ENCODE data around the gene ZNF302. TPM values are rescaled to one million over a fixed set of nuclear protein-coding genes. Genes with fewer than 3 reads are reported as not detected.

ZNF302 gene
- polyA plus RNA-seq, 1 donor from 2014 or later, result 107 TPM

GRCh38 chr19:34644991-34645461 is 32.5 kb upstream of the ZNF302 start:
- Histone ChIP-seq H3K9ac (ENCODE audit: low read length) (no peak overlapping the region), H3K27me3 (ENCODE audit: insufficient read depth, low read depth, low read length) (no peaks in the 10 kb centered on the region), H3K9me2 (ENCODE audit: insufficient read depth, low read length) (no peaks in the 10 kb centered on the region), H3K27ac (ENCODE audit: low read length) (no peak overlapping the region), H3K36me3 (ENCODE audit: insufficient read depth, low read length) (no peaks in the 10 kb centered on the region), H3K79me2 (replicated peaks; ENCODE audit: insufficient read depth, low read length) (no peaks in the 10 kb centered on the region), H4K20me1 (ENCODE audit: insufficient read depth) (no peaks in the 10 kb centered on the region), H2AFZ (ENCODE audit: low read depth, low read length) (no peak overlapping the region), H3F3A (ENCODE audit: insufficient read depth, low read length, poor library complexity, severe bottlenecking) (no peaks in the 10 kb centered on the region), H3K4me2 (ENCODE audit: low read length) (no peak overlapping the region), H3K9me3 (ENCODE audit: low read length) (no peaks in the 10 kb centered on the region), H3K4me3 (ENCODE audit: low read length) (no peak overlapping the region)
- TF ChIP-seq CTCF (IDR thresholded peaks at IDR 0.05; ENCODE audit: poor library complexity, severe bottlenecking), result no peak
- TF ChIP-seq POLR2AphosphoS5 (IDR thresholded peaks at IDR 0.05), result no peak
- no peak for TF ChIP-seq RAD21 (conservative IDR thresholded peaks at IDR 0.05)
- TF ChIP-seq EZH2 (IDR thresholded peaks at IDR 0.05; ENCODE audit: borderline replicate concordance, insufficient read depth, low read length, poor library complexity, severe bottlenecking), result no peak
- TF ChIP-seq REST (IDR thresholded peaks at IDR 0.05; ENCODE audit: borderline replicate concordance), result no peak
- no peak for TF ChIP-seq TAF1 (IDR thresholded peaks at IDR 0.05; ENCODE audit: low read depth)
- no peak for TF ChIP-seq EP300 (conservative IDR thresholded peaks at IDR 0.05; ENCODE audit: poor library complexity, severe bottlenecking)
- no peak for TF ChIP-seq MXI1 (conservative IDR thresholded peaks at IDR 0.05; ENCODE audit: poor library complexity, severe bottlenecking)
- no peak for TF ChIP-seq SMC3 (conservative IDR thresholded peaks at IDR 0.05; ENCODE audit: poor library complexity)

- Histone ChIP-seq H3K27ac (ENCODE audit: low read length) (no peak overlapping the region), H3K4me3 (ENCODE audit: low read length) (no peak overlapping the region), H3K27me3 (ENCODE audit: insufficient read depth, low read depth, low read length) (no peaks in the 10 kb centered on the region), H3K9me3 (ENCODE audit: low read length) (no peaks in the 10 kb centered on the region), H3F3A (ENCODE audit: insufficient read depth, low read length, poor library complexity, severe bottlenecking) (no peaks in the 10 kb centered on the region), H3K36me3 (ENCODE audit: insufficient read depth, low read length) (no peaks in the 10 kb centered on the region), H3K4me2 (ENCODE audit: low read length) (no peak overlapping the region), H4K20me1 (ENCODE audit: insufficient read depth) (no peaks in the 10 kb centered on the region), H2AFZ (ENCODE audit: low read depth, low read length) (no peak overlapping the region), H3K79me2 (replicated peaks; ENCODE audit: insufficient read depth, low read length) (no peaks in the 10 kb centered on the region), H3K9ac (ENCODE audit: low read length) (no peak overlapping the region), H3K9me2 (ENCODE audit: insufficient read depth, low read length) (no peaks in the 10 kb centered on the region)
- TF ChIP-seq TAF1 (IDR thresholded peaks at IDR 0.05; ENCODE audit: low read depth), result no peak
- no peak for TF ChIP-seq REST (IDR thresholded peaks at IDR 0.05; ENCODE audit: borderline replicate concordance)
- no peak for TF ChIP-seq EZH2 (IDR thresholded peaks at IDR 0.05; ENCODE audit: borderline replicate concordance, insufficient read depth, low read length, poor library complexity, severe bottlenecking)
- TF ChIP-seq SMC3 (conservative IDR thresholded peaks at IDR 0.05; ENCODE audit: poor library complexity), result no peak
- no peak for TF ChIP-seq POLR2AphosphoS5 (IDR thresholded peaks at IDR 0.05)
- TF ChIP-seq RAD21 (conservative IDR thresholded peaks at IDR 0.05), result no peak
These were observed 31.9 kb upstream of the ZNF302 start for GRCh38 chr19:34645551-34645950.
